KOPT-K1 (cell line): ENCODE results near the gene ALG1.

Experiments
- H3K27ac ChIP-seq: fragments of 200-600 bp; sonication (generic); 2 replicates; pipeline ENCODE4 v1.5.1; 2016; ENCODE audit warnings: antibody characterized with exemption, mild to moderate bottlenecking, low read depth, low read length; ENCODE audit not compliant: poor library complexity, severe bottlenecking
- H3K36me3 ChIP-seq: fragments of 200-600 bp; sonication (generic); 2 replicates; pipeline ENCODE4 v1.5.1; 2017; ENCODE audit warnings: antibody characterized with exemption, mild to moderate bottlenecking, low read length, moderate library complexity; ENCODE audit not compliant: insufficient read depth
- H3K9me3 ChIP-seq: fragments of 200-600 bp; sonication (generic); 2 replicates; pipeline ENCODE4 v1.5.1; 2017; ENCODE audit warnings: antibody characterized with exemption, low read length, mild to moderate bottlenecking; ENCODE audit not compliant: insufficient read depth, poor library complexity, severe bottlenecking

The ALG1 gene

GRCh38 chr16:5071681-5072333 is at the start of gene ALG1:
Gene ALG1, plus strand, starts transcription at chr16:5071843. Its CDS starts 7 bp downstream, at chr16:5071850.
- H3K9me3 ChIP-seq: no peaks in the 10 kb centered on the region
- peak within 1 kb of the TSS; percentile 85 for H3K27ac ChIP-seq
- peaks cover 30% of the 10 kb centered on the region for H3K36me3 ChIP-seq

- no peaks in the 10 kb centered on the region for H3K36me3 ChIP-seq
- no peaks in the 10 kb centered on the region for H3K9me3 ChIP-seq
- no peak overlapping the region for H3K27ac ChIP-seq
These were observed 49.1 kb upstream of the ALG1 start for GRCh38 chr16:5022521-5022920.

GRCh38 chr16:5024632-5025031 is 47.0 kb upstream of the ALG1 start:
- no peak overlapping the region for H3K27ac ChIP-seq
- no peaks in the 10 kb centered on the region for H3K36me3 ChIP-seq
- no peaks in the 10 kb centered on the region for H3K9me3 ChIP-seq

GRCh38 chr16:5025171-5025632 is 46.4 kb upstream of the ALG1 start:
- Histone ChIP-seq H3K9me3 (no peaks in the 10 kb centered on the region), H3K27ac (no peak overlapping the region), H3K36me3 (no peaks in the 10 kb centered on the region)

GRCh38 chr16:5026664-5027063 is 45.0 kb upstream of the ALG1 start:
- Histone ChIP-seq H3K9me3 (no peaks in the 10 kb centered on the region), H3K27ac (no peak overlapping the region), H3K36me3 (no peaks in the 10 kb centered on the region)

- Histone ChIP-seq H3K36me3 (no peaks in the 10 kb centered on the region), H3K9me3 (no peaks in the 10 kb centered on the region), H3K27ac (no peak overlapping the region)
These were observed 44.6 kb upstream of the ALG1 start for GRCh38 chr16:5027086-5027485.

GRCh38 chr16:5027575-5028235 is 43.9 kb upstream of the ALG1 start:
- H3K9me3 ChIP-seq: no peaks in the 10 kb centered on the region
- no peaks in the 10 kb centered on the region for H3K36me3 ChIP-seq
- no peak overlapping the region for H3K27ac ChIP-seq

- Histone ChIP-seq H3K36me3 (no peaks in the 10 kb centered on the region), H3K9me3 (no peaks in the 10 kb centered on the region), H3K27ac (no peak overlapping the region)
These were observed 42.6 kb upstream of the ALG1 start for GRCh38 chr16:5028950-5029475.

GRCh38 chr16:5030251-5030870 is 41.3 kb upstream of the ALG1 start:
- Histone ChIP-seq H3K9me3 (no peaks in the 10 kb centered on the region), H3K36me3 (no peaks in the 10 kb centered on the region), H3K27ac (no peak overlapping the region)

GRCh38 chr16:5031601-5032000 is 40.0 kb upstream of the ALG1 start:
- Histone ChIP-seq H3K36me3 (no peaks in the 10 kb centered on the region), H3K9me3 (no peaks in the 10 kb centered on the region), H3K27ac (no peak overlapping the region)

GRCh38 chr16:5032748-5033167 is 38.9 kb upstream of the ALG1 start:
- Histone ChIP-seq H3K36me3 (no peaks in the 10 kb centered on the region), H3K27ac (no peak overlapping the region), H3K9me3 (no peaks in the 10 kb centered on the region)

GRCh38 chr16:5033256-5034166 is 38.1 kb upstream of the ALG1 start, which contains the start of gene NAGPA:
Gene NAGPA, minus strand, starts transcription at chr16:5033935. Its CDS starts 21 bp downstream, at chr16:5033914.
- H3K9me3 ChIP-seq: no peaks in the 10 kb centered on the region
- H3K27ac ChIP-seq: peak within 1 kb of the TSS; percentile 28
- no peaks in the 10 kb centered on the region for H3K36me3 ChIP-seq

GRCh38 chr16:5034167-5034523 is 37.5 kb upstream of the ALG1 start:
- Histone ChIP-seq H3K36me3 (no peaks in the 10 kb centered on the region), H3K9me3 (no peaks in the 10 kb centered on the region), H3K27ac (peak overlapping the region; percentile 28)

GRCh38 chr16:5035909-5036227 is 35.8 kb upstream of the ALG1 start:
- Histone ChIP-seq H3K9me3 (no peaks in the 10 kb centered on the region), H3K27ac (no peak overlapping the region), H3K36me3 (no peaks in the 10 kb centered on the region)
